Measurements from ENCODE around the gene SHE.
"Not testable (repeated sequence)": the region's sequence is repeated elsewhere in the genome, so short reads cannot be mapped to it uniquely, and the experiment has no call there.

The SHE gene

DNA sequence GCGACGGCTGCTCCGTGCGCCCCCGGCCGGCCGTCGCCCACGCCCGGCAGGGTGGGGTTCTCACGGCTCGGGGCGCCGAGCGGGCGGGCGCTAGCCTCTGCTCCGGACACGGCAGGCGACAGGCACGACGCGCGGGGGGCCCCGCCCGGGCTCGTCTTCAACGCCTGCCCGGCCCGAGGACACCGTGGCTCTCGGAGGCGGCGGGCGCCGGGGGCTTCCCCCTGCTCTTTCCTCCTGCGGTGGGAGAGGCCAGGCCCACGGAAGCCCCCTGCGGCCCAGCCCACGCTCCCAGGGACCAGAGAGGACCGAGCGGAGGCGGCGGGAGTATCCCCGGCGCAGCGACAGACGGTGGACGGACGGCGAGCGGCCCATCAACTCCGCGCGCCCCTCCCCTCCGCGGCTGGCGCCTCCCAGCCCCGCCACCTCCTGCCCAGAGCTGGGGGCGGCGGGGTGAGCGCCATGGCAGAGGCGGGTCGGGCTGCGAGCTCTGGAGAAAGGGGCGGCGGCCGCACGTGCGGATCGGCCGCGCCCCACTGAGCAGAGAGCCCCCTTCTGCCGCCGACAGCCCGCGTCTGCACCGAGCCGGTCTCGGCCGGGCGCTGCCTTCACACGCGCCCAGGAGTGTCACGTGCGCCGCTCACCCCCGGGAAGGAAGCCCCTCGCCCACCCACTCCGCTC is at the start of gene SHE, which contains the start of gene TDRD10:
TSS of gene SHE (minus strand) at position 347 of the 678 bp plus-strand sequence. CDS start 386 bp downstream, outside the sequence.
TSS of gene TDRD10 (plus strand) at position 154 of the 678 bp plus-strand sequence. CDS start 4,685 bp downstream, outside the sequence.
- peak in 1 of 56 donors; percentile 35 for DNase-seq

GRCh38 chr1:154551474-154551873 is 49.3 kb upstream of the SHE start:
- DNase-seq = no peak

- DNase-seq = no peak
These were observed 48.4 kb upstream of the SHE start for GRCh38 chr1:154550657-154551056.

GRCh38 chr1:154550070-154550469 is 47.9 kb upstream of the SHE start:
- no peak for DNase-seq

GRCh38 chr1:154549202-154549770 is 47.1 kb upstream of the SHE start:
- DNase-seq = no peak

DNA sequence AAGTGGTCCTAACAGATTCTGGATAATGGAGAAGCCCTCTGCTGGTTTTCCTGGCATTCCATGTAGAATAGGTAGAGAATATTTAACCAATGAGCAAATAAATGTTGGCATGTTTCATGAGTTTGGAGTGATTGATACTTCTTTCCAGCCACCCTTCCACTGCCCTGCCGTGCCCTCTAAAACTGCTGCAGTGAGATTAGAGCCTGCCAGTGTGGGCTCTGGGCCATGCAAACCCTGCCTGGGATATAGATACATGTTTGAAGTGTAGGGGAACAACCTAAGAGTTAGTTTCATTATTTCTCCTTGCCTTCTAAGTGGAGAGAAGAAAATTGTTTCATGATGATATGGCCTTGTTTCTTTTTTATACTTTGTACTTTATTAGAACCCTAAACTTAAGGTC is 45.8 kb upstream of the SHE start:
- DNase-seq = no peak

- DNase-seq = no peak
These were observed 45.0 kb upstream of the SHE start for GRCh38 chr1:154547105-154547732.

- peak in 36 of 56 donors; percentile 2 to 62 (median 18) for DNase-seq
These were observed 44.3 kb upstream of the SHE start for GRCh38 chr1:154546264-154547063.

DNA sequence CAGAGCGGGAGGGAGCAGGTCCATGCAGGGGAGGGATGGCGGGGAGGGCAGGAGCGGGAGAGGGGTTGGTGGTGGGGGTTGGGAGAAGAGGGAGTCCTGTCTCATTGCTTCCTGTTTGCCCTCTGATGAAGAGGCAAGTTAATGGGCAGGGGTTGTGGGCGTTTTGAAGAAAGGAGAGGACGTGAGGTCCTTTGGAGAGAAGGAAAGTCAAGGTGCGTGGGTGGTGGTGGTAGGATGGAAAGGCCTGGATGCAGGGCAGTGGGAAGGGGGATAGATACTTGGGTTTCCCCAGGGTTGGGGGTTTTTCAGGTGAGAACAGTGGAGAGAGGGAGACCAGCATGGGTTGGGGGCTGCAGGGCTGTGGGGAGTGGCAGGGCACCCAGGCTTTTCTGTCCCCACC is 39.0 kb upstream of the SHE start:
- no peak for DNase-seq

DNA sequence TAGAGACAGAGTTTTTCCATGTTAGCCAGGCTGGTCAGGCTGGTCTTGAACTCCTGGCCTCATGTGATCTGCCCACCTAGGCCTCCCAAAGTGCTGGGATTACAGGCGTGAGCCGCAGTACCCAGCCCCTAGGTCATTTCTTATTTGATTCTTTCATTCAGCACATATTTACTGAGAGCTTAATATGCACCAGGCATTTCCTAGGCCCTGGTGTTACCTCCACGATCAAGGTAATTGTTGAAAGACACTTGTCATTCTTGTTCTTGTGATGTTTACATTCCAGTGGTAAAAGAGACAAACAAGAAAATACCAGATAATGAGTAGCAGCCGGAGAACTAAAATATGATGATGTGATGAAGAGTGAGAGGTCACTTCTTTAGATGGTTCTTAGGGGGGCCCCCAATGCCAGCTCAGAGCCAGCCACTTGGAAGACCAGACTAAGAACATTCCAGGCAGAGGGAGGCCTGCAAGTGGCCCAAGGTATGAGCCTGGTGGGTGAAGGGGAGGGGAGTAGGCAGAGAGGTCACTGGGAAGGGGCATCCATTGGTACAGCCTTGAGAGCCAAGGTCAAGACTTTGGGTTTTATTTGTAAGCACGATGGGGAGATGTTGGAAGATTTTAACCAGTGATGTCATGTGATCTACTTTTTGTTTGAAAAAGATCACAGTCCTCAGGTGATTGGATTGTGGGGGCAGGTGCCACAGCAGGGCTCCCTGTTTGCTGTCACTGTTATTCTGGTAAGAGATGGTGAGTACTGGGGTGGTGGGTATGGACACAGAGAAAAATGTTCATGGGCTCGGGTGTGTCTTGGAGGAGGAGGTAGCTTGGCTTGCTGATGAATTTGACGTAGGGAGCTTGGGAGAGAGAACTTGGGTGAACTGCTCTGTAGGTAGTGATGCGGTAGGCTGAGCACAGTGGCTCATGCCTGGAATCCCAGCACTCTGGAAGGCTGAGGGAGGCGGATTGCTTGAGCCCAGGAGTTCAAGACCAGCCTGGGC is 37.6 kb upstream of the SHE start:
- no peak for DNase-seq

DNA sequence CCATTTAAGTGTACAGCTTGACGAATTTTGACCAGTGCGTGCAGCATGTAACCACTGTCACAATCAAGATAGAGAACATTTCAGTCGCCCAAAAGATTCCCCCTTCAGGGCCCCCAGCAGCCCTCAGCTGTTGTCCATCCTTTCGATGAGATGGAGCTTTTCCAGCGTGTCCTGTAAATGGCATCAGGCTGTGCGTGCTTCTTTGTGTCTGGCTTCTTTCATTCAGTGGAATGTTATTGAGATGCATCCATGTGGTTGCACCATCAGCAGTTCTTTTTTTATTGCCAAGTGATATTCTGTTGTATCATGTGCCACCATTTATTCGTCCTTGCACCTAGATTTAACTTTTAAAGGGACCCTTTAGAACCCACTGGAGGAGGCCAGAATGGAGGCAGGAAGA is 34.4 kb upstream of the SHE start:
- no peak for DNase-seq

GRCh38 chr1:154533952-154534844 is 32.0 kb upstream of the SHE start:
- no peak for DNase-seq

- DNase-seq = not testable (repeated sequence)
These were observed 29.7 kb upstream of the SHE start for GRCh38 chr1:154531950-154532349.

DNA sequence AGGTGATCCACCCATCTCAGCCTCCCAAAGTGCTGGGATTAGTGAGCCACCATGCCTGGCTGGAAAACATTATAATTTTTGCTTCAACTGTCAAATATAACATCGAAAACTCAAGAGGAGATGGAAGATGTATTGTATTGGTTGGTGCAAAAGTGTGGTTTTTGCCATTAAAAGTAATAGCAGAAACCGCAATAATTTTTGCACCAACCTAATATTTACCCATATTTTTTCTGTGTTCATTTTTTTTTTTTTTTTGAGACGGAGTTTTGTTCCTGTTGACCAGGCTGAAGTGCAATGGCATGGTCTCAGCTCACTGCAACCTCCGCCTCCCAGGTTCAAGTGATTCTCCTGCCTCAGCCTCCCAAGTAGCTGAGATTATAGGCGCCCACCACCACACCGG is 27.1 kb upstream of the SHE start:
- DNase-seq = no peak

GRCh38 chr1:154527192-154527591 is 25.0 kb upstream of the SHE start:
- no peak for DNase-seq

GRCh38 chr1:154524881-154525280 is 22.7 kb upstream of the SHE start:
- no peak for DNase-seq

- no peak for DNase-seq
These were observed 19.5 kb upstream of the SHE start for GRCh38 chr1:154521695-154522094.

- DNase-seq = no peak
These were observed 18.1 kb upstream of the SHE start for GRCh38 chr1:154520333-154520732.

- no peak for DNase-seq
These were observed 17.4 kb upstream of the SHE start for GRCh38 chr1:154519591-154519991.

DNA sequence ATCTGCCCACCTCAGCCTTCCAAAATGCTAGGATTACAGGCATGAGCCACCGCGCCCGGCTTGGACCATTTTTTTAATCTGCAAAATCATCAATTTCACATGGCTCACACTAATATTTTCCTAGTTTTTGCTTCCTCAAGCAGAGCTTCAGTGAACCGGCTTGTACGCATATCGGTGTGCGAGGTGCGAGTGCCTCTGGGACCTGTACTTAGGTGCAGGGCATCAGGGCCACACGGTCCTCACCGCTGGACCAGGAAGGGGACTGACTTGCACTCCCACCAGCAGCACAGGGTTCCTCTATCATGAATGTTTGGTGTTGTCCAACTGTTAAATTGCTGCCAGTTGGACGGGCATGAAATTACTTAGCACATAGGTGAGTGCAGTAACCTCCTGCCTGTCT is 15.4 kb upstream of the SHE start:
- DNase-seq = no peak

Data from nucleus accumbens (tissue), 56 donors.